Keratinocyte (primary cell): ENCODE data around the gene PTPN23. TPM values are rescaled to one million over a fixed set of nuclear protein-coding genes. Genes with fewer than 3 reads are reported as not detected.
"Not testable (repeated sequence)": the region's sequence is repeated elsewhere in the genome, so short reads cannot be mapped to it uniquely, and the experiment has no call there.

Source experiments
- DNase-seq: peaks from one replicate; pipeline ENCODE4 v3.0.0-alpha.2; 2011; ENCODE audit warnings: low read depth, missing footprints, low spot score
- FAIRE-seq: peaks from 2 replicates; lab custom pipeline; 2011; peaks lifted over from hg19 to GRCh38; lab: Jason Lieb, UNC
- H2AFZ ChIP-seq: 2 replicates; pipeline ENCODE4 v1.6.0; 2012; ENCODE audit warnings: low read length, control low read depth, inconsistent platforms; ENCODE audit not compliant: control insufficient read depth
- H3K27ac ChIP-seq: 2 replicates; pipeline ENCODE4 v1.5.1; 2011; ENCODE audit warnings: low read length; ENCODE audit not compliant: control insufficient read depth, insufficient read depth
- H3K27me3 ChIP-seq: 3 replicates; pipeline ENCODE4 v1.6.0; 2011; ENCODE audit warnings: low read length; ENCODE audit not compliant: control insufficient read depth, insufficient read depth; ENCODE audit errors: extremely low read depth
- H3K36me3 ChIP-seq, 2 experiments: 2 replicates in 1 of 2; 3 replicates in 1 of 2; pipeline ENCODE4 v1.5.1; 2011; ENCODE audit warnings: low read length in 2 of 2, mild to moderate bottlenecking in 1 of 2; ENCODE audit not compliant: control insufficient read depth in 2 of 2, insufficient read depth in 2 of 2; ENCODE audit errors: extremely low read depth in 1 of 2
- H3K4me1 ChIP-seq: 3 replicates; pipeline ENCODE4 v1.5.1; 2011; ENCODE audit warnings: low read length; ENCODE audit not compliant: control insufficient read depth, insufficient read depth; ENCODE audit errors: extremely low read depth
- H3K4me2 ChIP-seq: 3 replicates; pipeline ENCODE4 v1.6.0; 2011; ENCODE audit warnings: low read depth, low read length; ENCODE audit not compliant: control insufficient read depth, insufficient read depth; ENCODE audit errors: extremely low read depth
- H3K4me3 ChIP-seq, 3 experiments: fragments of 200-600 bp in 1 of 3; sonication (generic) in 1 of 3; 2 replicates in 2 of 3; 3 replicates in 1 of 3; pipeline ENCODE4 v1.5.1; 2011 to 2016; ENCODE audit warnings: low read length in 3 of 3, mild to moderate bottlenecking in 3 of 3, control low read depth in 2 of 3, inconsistent platforms in 1 of 3, low read depth in 1 of 3, mixed read lengths in 1 of 3, mixed run types in 1 of 3, moderate library complexity in 1 of 3; ENCODE audit not compliant: control insufficient read depth in 2 of 3, insufficient read depth in 2 of 3; ENCODE audit errors: extremely low read depth in 1 of 3
- H3K79me2 ChIP-seq: 2 replicates; pipeline ENCODE4 v1.6.0; 2012; ENCODE audit warnings: low read length; ENCODE audit not compliant: control insufficient read depth, insufficient read depth
- H3K9ac ChIP-seq: 3 replicates; pipeline ENCODE4 v1.6.0; 2011; ENCODE audit warnings: low read length; ENCODE audit not compliant: control insufficient read depth, insufficient read depth; ENCODE audit errors: extremely low read depth
- H3K9me1 ChIP-seq: 3 replicates; pipeline ENCODE4 v1.6.0; 2011; ENCODE audit warnings: low read length; ENCODE audit not compliant: control insufficient read depth, insufficient read depth; ENCODE audit errors: extremely low read depth
- H3K9me3 ChIP-seq: 2 replicates; pipeline ENCODE4 v1.5.1; 2012; ENCODE audit warnings: low read depth, low read length; ENCODE audit not compliant: control insufficient read depth
- H4K20me1 ChIP-seq: 3 replicates; pipeline ENCODE4 v1.6.0; 2011; ENCODE audit warnings: low read length; ENCODE audit not compliant: control insufficient read depth, insufficient read depth; ENCODE audit errors: extremely low read depth
- CTCF ChIP-seq, 3 experiments: IDR thresholded peaks in 1 of 3; conservative IDR thresholded peaks in 1 of 3; optimal IDR thresholded peaks in 1 of 3; 2 replicates in 2 of 3; 3 replicates in 1 of 3; pipeline versions ENCODE3 to v1.5.1; 2011; ENCODE audit warnings: low read length in 3 of 3, mild to moderate bottlenecking in 3 of 3, moderate library complexity in 2 of 3, control low read depth in 1 of 3, inconsistent platforms in 1 of 3; ENCODE audit not compliant: insufficient read depth in 2 of 3; ENCODE audit errors: extremely low read depth in 1 of 3
- EZH2 ChIP-seq: IDR thresholded peaks from one replicate; pipeline ENCODE4 v1.6.1; 2012; ENCODE audit warnings: inconsistent platforms, mild to moderate bottlenecking, low read length, moderate library complexity
- dilution Hi-C: fragments of 300-500 bp; cut with MboI; formaldehyde crosslinking; loops from one replicate; pipeline ENCODE4 v1.7.0; 2020; ENCODE audit warnings: low sequenced_read_pairs; ENCODE audit not compliant: extremely low pct_ligation_motif_present
- polyA plus RNA-seq, 5 experiments: library from polyadenylated mRNA; depleted of rRNA in 3 of 5; stranded (reverse) in 3 of 5; stranded (forward) in 1 of 5; unstranded in 1 of 5; fragments of >200 nt; gene quantifications; 1 replicate in 1 of 5; 2 replicates in 3 of 5; 3 replicates in 1 of 5; pipeline versions ENCODE4 v1.2.1 to v1.2.3, GENCODE V29; 2011 to 2012; ENCODE audit warnings: missing spikeins in 2 of 5, low read depth in 1 of 5, low replicate concordance in 1 of 5

PTPN23 gene
- polyA plus RNA-seq, 1 donor (not counting 4 experiments of a cell fraction or from before 2014, with no cell fraction given), result 1.3 TPM

- Histone ChIP-seq H3K4me1 (no peaks in the 10 kb centered on the region), H3K4me2 (no peak overlapping the region), H3K79me2 (peaks cover 51% of the 10 kb centered on the region), H3K9ac (no peak overlapping the region), H3K9me3 (no peaks in the 10 kb centered on the region), H3K27me3 (no peaks in the 10 kb centered on the region), H3K36me3 (no peaks in the 10 kb centered on the region), H3K27ac (no peak overlapping the region), H3K9me1 (no peaks in the 10 kb centered on the region), H2AFZ (no peak overlapping the region), H4K20me1 (no peaks in the 10 kb centered on the region), H3K4me3 (no peak overlapping the region)
- dilution Hi-C loops, result no loop called here
- TF ChIP-seq CTCF (optimal IDR thresholded peaks at IDR 0.05 in 1 of 3, IDR thresholded peaks at IDR 0.05 in 1 of 3, conservative IDR thresholded peaks at IDR 0.05 in 1 of 3; ENCODE audit: extremely low read depth in 1 of 3, insufficient read depth in 2 of 3, low read length in 3 of 3), result no peak
- TF ChIP-seq EZH2, result no peak
- DNase-seq (no peak), FAIRE-seq (no peak)
These were observed 76.2 kb downstream of the PTPN23 start for GRCh38 chr3:47456984-47457383.

GRCh38 chr3:47459534-47460085, 78.8 kb downstream of the PTPN23 start:
- H4K20me1 ChIP-seq, H3K4me2 ChIP-seq, H3K9ac ChIP-seq, DNase-seq, H3K4me3 ChIP-seq, H3K4me1 ChIP-seq, H3K27ac ChIP-seq, FAIRE-seq, H2AFZ ChIP-seq, H3K36me3 ChIP-seq, H3K9me3 ChIP-seq, H3K27me3 ChIP-seq, H3K9me1 ChIP-seq, dilution Hi-C loops: not testable (repeated sequence)
- peaks cover 57% of the 10 kb centered on the region for H3K79me2 ChIP-seq

Other genes with a start within 250 kb of the PTPN23 start
- gene SETD2, start 216.9 kb upstream of the PTPN23 start, polyA plus RNA-seq, result 15.6 to 23.3 TPM (median 21.5 TPM) in 3 replicates
- 6.2 to 9.2 TPM (median 7.2 TPM) in 3 replicates for gene KIF9, start 98.2 kb upstream of the PTPN23 start, polyA plus RNA-seq
- gene KLHL18, start 98.1 kb upstream of the PTPN23 start, polyA plus RNA-seq, result 33.4 to 40.0 TPM (median 37.3 TPM) in 3 replicates
- 17.7 to 21.5 TPM (median 18.5 TPM) in 3 replicates for gene SCAP, start 94.9 kb downstream of the PTPN23 start, polyA plus RNA-seq
- 50.1 to 67.6 TPM (median 65.8 TPM) in 3 replicates for gene ELP6, start 132.7 kb downstream of the PTPN23 start, polyA plus RNA-seq
- gene CSPG5, start 197.8 kb downstream of the PTPN23 start, polyA plus RNA-seq, result 0.03 to 0.23 TPM (median 0.14 TPM) in 3 replicates